NCI-H226 (cell line): ENCODE measurements around the gene CASZ1.

ENCODE experiments used
- DNase-seq: peaks from one replicate; pipeline ENCODE4 v3.0.0-alpha.2; 2015

CASZ1 gene

GRCh38 chr1:10681296-10682107 is 114.9 kb downstream of the CASZ1 start:
- DNase-seq, result no peak

GRCh38 chr1:10680487-10680886 is 116.0 kb downstream of the CASZ1 start:
- DNase-seq, result no peak

- peak; percentile 70 for DNase-seq
Measured at GRCh38 chr1:10679496-10680220, 116.8 kb downstream of the CASZ1 start.

GRCh38 chr1:10678852-10679251 is 117.6 kb downstream of the CASZ1 start:
- no peak for DNase-seq

GRCh38 chr1:10678402-10678801 is 118.0 kb downstream of the CASZ1 start:
- DNase-seq, result no peak

GRCh38 chr1:10677491-10678391 is 118.7 kb downstream of the CASZ1 start:
- no peak for DNase-seq

GRCh38 chr1:10676963-10677362 is 119.5 kb downstream of the CASZ1 start:
- no peak for DNase-seq

- no peak for DNase-seq
Measured at GRCh38 chr1:10675813-10676212, 120.6 kb downstream of the CASZ1 start.

GRCh38 chr1:10674700-10675609 is 121.5 kb downstream of the CASZ1 start:
- no peak for DNase-seq

GRCh38 chr1:10674222-10674621 is 122.2 kb downstream of the CASZ1 start:
- no peak for DNase-seq

GRCh38 chr1:10673109-10673711 is 123.2 kb downstream of the CASZ1 start:
- DNase-seq, result no peak

GRCh38 chr1:10672343-10673050 is 123.9 kb downstream of the CASZ1 start:
- no peak for DNase-seq

- DNase-seq, result no peak
Measured at GRCh38 chr1:10671622-10672342, 124.7 kb downstream of the CASZ1 start.

- no peak for DNase-seq
Measured at GRCh38 chr1:10671090-10671489, 125.4 kb downstream of the CASZ1 start.

GRCh38 chr1:10670190-10670589 is 126.3 kb downstream of the CASZ1 start:
- DNase-seq, result no peak

GRCh38 chr1:10669570-10669969 is 126.9 kb downstream of the CASZ1 start:
- DNase-seq, result no peak

- DNase-seq, result no peak
Measured at GRCh38 chr1:10667861-10668761, 128.3 kb downstream of the CASZ1 start.

- peak; percentile 37 for DNase-seq
Measured at GRCh38 chr1:10665930-10666850, 130.3 kb downstream of the CASZ1 start.
